Erythroblast (primary cell): ENCODE data around the gene AGRP.

Source experiments
- GATA1 ChIP-seq: IDR thresholded peaks from 2 replicates; pipeline ENCODE4 v1.6.1; 2011; ENCODE audit warnings: low read depth, mild to moderate bottlenecking, control low read depth, low read length, moderate library complexity
- POLR2A ChIP-seq: IDR thresholded peaks from 2 replicates; pipeline ENCODE4 v1.6.1; 2011; ENCODE audit warnings: mild to moderate bottlenecking, low read length

- TF ChIP-seq POLR2A (no peak), GATA1 (no peak)
These were observed 18.8 kb downstream of the AGRP start for GRCh38 chr16:67464565-67464964.
